Uterus (tissue), 2 donors: Measurements from ENCODE around the gene SIGLEC7.

ENCODE experiments used
- CTCF ChIP-seq, 4 experiments: fragments of 200-600 bp in 2 of 4; fragments of 450-650 bp in 2 of 4; sonication (generic) in 2 of 4; IDR thresholded peaks; one replicate each; pipeline ENCODE4 v1.5.1; 2016 to 2019; ENCODE audit warnings: antibody characterized with exemption in 4 of 4, mild to moderate bottlenecking in 2 of 4, moderate library complexity in 1 of 4
- POLR2A ChIP-seq, 2 donors: fragments of 450-650 bp; IDR thresholded peaks; one replicate each; pipeline ENCODE4 v1.6.1; 2016; ENCODE audit warnings: antibody characterized with exemption in 2 of 2, mild to moderate bottlenecking in 1 of 2, moderate library complexity in 1 of 2

GRCh38 chr19:51159656-51160055, 17.6 kb downstream of the SIGLEC7 start:
- TF ChIP-seq CTCF (IDR thresholded peaks at IDR 0.05), result no peak
- no peak for TF ChIP-seq POLR2A (IDR thresholded peaks at IDR 0.05)
